CD4-positive, alpha-beta T cell treated with Interleukin-15 for 4 hours (primary cell): ENCODE results near the gene SGK2.
"Not testable (repeated sequence)": the region's sequence is repeated elsewhere in the genome, so short reads cannot be mapped to it uniquely, and the experiment has no call there.

Experiments used
- DNase-seq: peaks from one replicate; pipeline ENCODE4 v3.0.0-alpha.2; 2020; ENCODE audit warnings: low spot score

Gene SGK2

GRCh38 chr20:43603124-43603523 lies 44.3 kb downstream of the SGK2 start:
- no peak for DNase-seq

- no peak for DNase-seq
Observed at GRCh38 chr20:43605715-43606114, 46.9 kb downstream of the SGK2 start.

GRCh38 chr20:43607278-43607677 lies 48.5 kb downstream of the SGK2 start:
- DNase-seq = not testable (repeated sequence)

GRCh38 chr20:43631598-43631997 lies 72.8 kb downstream of the SGK2 start:
- DNase-seq = no peak
